GM12878 (cell line): ENCODE results near the gene ARID5B. TPM values are rescaled to one million over a fixed set of nuclear protein-coding genes. Genes with fewer than 3 reads are reported as not detected.

ENCODE experiments used
- ATAC-seq: fragments of 200-7000 bp; cut with Tn5 transposase; 3 replicates; pipeline ENCODE4 v1.9.1; 2020; ENCODE audit warnings: mild to moderate bottlenecking, moderate library complexity
- BruUV-seq: library from RNA; stranded (reverse); fragments of 400-500 nt; replicated peaks from 2 replicates; lab custom pipeline; 2021; lab: Mats Ljungman, UMichigan
- CTCF ChIA-PET: fragments of 300-600 bp; sonication (Branson Sonifier 250); formaldehyde crosslinking; extraction: SDS; loops from one replicate; lab custom pipeline; 2021; ENCODE audit warnings: inconsistent platforms; lab: Yijun Ruan, JAX
- POLR2A ChIA-PET: fragments of 350-600 bp; formaldehyde crosslinking; extraction: SDS; loops from one replicate; lab custom pipeline; 2021; ENCODE audit warnings: inconsistent platforms; lab: Charles Lee
- RAD21 ChIA-PET: fragments of 300-600 bp; sonication (Branson Sonifier 250); formaldehyde crosslinking; loops from one replicate; lab custom pipeline; 2023; ENCODE audit warnings: antibody characterized with exemption; ENCODE audit not compliant: unreplicated experiment; lab: Charles Lee
- SMC1A ChIA-PET: fragments of 300-600 bp; sonication (Branson Sonifier 250); formaldehyde crosslinking; loops from one replicate; lab custom pipeline; 2023; ENCODE audit not compliant: unreplicated experiment, uncharacterized antibody; lab: Charles Lee
- DNase-seq: peaks from one replicate; pipeline ENCODE4 v3.0.0-alpha.2; 2011; ENCODE audit warnings: low read depth, low spot score
- FAIRE-seq: peaks from 3 replicates; lab custom pipeline; 2011; peaks lifted over from hg19 to GRCh38; lab: Jason Lieb, UNC
- H2AFZ ChIP-seq: 2 replicates; pipeline ENCODE4 v1.6.0; 2011; ENCODE audit warnings: low read depth, low read length, control low read depth; ENCODE audit not compliant: control insufficient read depth
- H3K27ac ChIP-seq: 2 replicates; pipeline ENCODE4 v1.5.1; 2011; ENCODE audit warnings: control low read depth; ENCODE audit not compliant: control insufficient read depth, insufficient read depth
- H3K27me3 ChIP-seq, 2 experiments: replicated peaks in 1 of 2; 2 replicates each; pipeline versions ENCODE4 v1.6.0 to v1.6.1; 2011; ENCODE audit warnings: low read length in 1 of 2; ENCODE audit not compliant: control insufficient read depth in 2 of 2, insufficient read depth in 2 of 2
- H3K36me3 ChIP-seq, 2 experiments: 2 replicates each; pipeline ENCODE4 v1.5.1; 2011; ENCODE audit warnings: low read length in 1 of 2; ENCODE audit not compliant: control insufficient read depth in 2 of 2, insufficient read depth in 2 of 2
- H3K4me1 ChIP-seq: 2 replicates; pipeline ENCODE4 v1.6.1; 2011; ENCODE audit warnings: mild to moderate bottlenecking, low read length, moderate library complexity, mixed read lengths; ENCODE audit not compliant: control insufficient read depth, insufficient read depth
- H3K4me2 ChIP-seq: 2 replicates; pipeline ENCODE4 v1.6.0; 2011; ENCODE audit warnings: control low read depth; ENCODE audit not compliant: control insufficient read depth, insufficient read depth
- H3K4me3 ChIP-seq: fragments of 200-600 bp; sonication (generic); 2 replicates; pipeline ENCODE4 v1.5.1; 2016
- H3K79me2 ChIP-seq: 2 replicates; pipeline ENCODE4 v1.6.0; 2011; ENCODE audit warnings: low read length; ENCODE audit not compliant: control insufficient read depth, insufficient read depth
- H3K9ac ChIP-seq: 2 replicates; pipeline ENCODE4 v1.8.0; 2011; ENCODE audit warnings: low read length, control low read depth, mixed read lengths; ENCODE audit not compliant: control insufficient read depth, insufficient read depth
- H3K9me3 ChIP-seq: replicated peaks from 3 replicates; pipeline ENCODE4 v1.5.1; 2011; ENCODE audit warnings: mild to moderate bottlenecking, low read length; ENCODE audit not compliant: control insufficient read depth, insufficient read depth
- H4K20me1 ChIP-seq: 2 replicates; pipeline ENCODE4 v1.6.0; 2011; ENCODE audit not compliant: control insufficient read depth, insufficient read depth
- BHLHE40 ChIP-seq, 2 experiments: fragments of 450-650 bp in 1 of 2; IDR thresholded peaks; 2 replicates each; pipeline ENCODE4 v1.6.1; 2011 to 2017; ENCODE audit warnings: low read depth in 2 of 2, borderline replicate concordance in 1 of 2, improper control_type of control experiment in 1 of 2, low read length in 1 of 2, mild to moderate bottlenecking in 1 of 2
- BRCA1 ChIP-seq: IDR thresholded peaks from 2 replicates; pipeline ENCODE4 v1.6.1; 2011; ENCODE audit warnings: low read depth, low read length, improper control_type of control experiment
- CBX3 ChIP-seq: fragments of 200-600 bp; sonication (generic); IDR thresholded peaks from 2 replicates; pipeline ENCODE4 v1.6.1; 2016; ENCODE audit warnings: low read depth, borderline replicate concordance
- CEBPB ChIP-seq, 2 experiments: fragments of 150-350 bp in 1 of 2; IDR thresholded peaks; 2 replicates each; pipeline ENCODE4 v1.6.1; 2012 to 2014; ENCODE audit warnings: low read depth in 2 of 2, low read length in 2 of 2, borderline replicate concordance in 1 of 2, inconsistent platforms in 1 of 2
- FOXM1 ChIP-seq: IDR thresholded peaks from 2 replicates; pipeline ENCODE4 v1.6.1; 2012; ENCODE audit warnings: low read depth, mild to moderate bottlenecking, inconsistent platforms, low read length, moderate library complexity
- IKZF2 ChIP-seq, 2 experiments: fragments of 450-650 bp; IDR thresholded peaks; 2 replicates each; pipeline ENCODE4 v1.6.1; 2017; ENCODE audit warnings: mild to moderate bottlenecking in 2 of 2, moderate library complexity in 2 of 2
- NR2C2 ChIP-seq: IDR thresholded peaks from 2 replicates; pipeline ENCODE4 v1.6.1; 2011; ENCODE audit warnings: borderline replicate concordance, low read depth; ENCODE audit not compliant: control insufficient read depth, insufficient read length
- PKNOX1 ChIP-seq: fragments of 450-650 bp; IDR thresholded peaks from 2 replicates; pipeline ENCODE4 v1.6.1; 2016; ENCODE audit warnings: mild to moderate bottlenecking
- ZNF207 ChIP-seq: fragments of 450-650 bp; IDR thresholded peaks from 2 replicates; pipeline ENCODE4 v1.6.1; 2014; ENCODE audit warnings: antibody characterized with exemption, mild to moderate bottlenecking, borderline replicate concordance
- WGBS: methylation state at CpG from one replicate; pipeline ENCODE4 v1.1.6; 2016; ENCODE audit warnings: low lambda C conversion rate; ENCODE audit not compliant: insufficient replicate concordance, insufficient coverage; ENCODE audit errors: missing lambda C conversion rate; 5-methylcytosine and 5-hydroxymethylcytosine counted together
- in situ Hi-C: fragments of 300-500 bp; cut with MboI; formaldehyde crosslinking; loops from 9 replicates; pipeline ENCODE4 v1.14.3; 2018; ENCODE audit warnings: mixed read lengths
- intact Hi-C: fragments of 100-400 bp; cut with micrococcal nuclease; formaldehyde crosslinking; loops from one replicate; pipeline ENCODE4 v1.14.2; 2022; ENCODE audit not compliant: unreplicated experiment
- polyA plus RNA-seq, 11 experiments: library from polyadenylated mRNA; depleted of rRNA in 4 of 11; unstranded in 6 of 11; stranded (reverse) in 5 of 11; fragments of >200 nt; fragmentation: Nextera tagmentation in 4 of 11; fragmentation: Illumina TruSeq in 1 of 11; extraction: Ambion mirVana in 4 of 11; extraction: Trizol in 1 of 11; gene quantifications; 1 replicate in 1 of 11; 2 replicates in 10 of 11; pipeline versions ENCODE4 v1.2.1 to v1.2.3, GENCODE V29; 2011 to 2016; ENCODE audit warnings: inconsistent platforms in 2 of 11, missing spikeins in 2 of 11, low read depth in 1 of 11
- total RNA-seq, 4 experiments: library from RNA; depleted of rRNA in 3 of 4; stranded (reverse); fragments of >200 nt in 3 of 4; fragmentation: Illumina TruSeq in 1 of 4; extraction: Trizol in 1 of 4; gene quantifications; 2 replicates each; pipeline versions ENCODE4 v1.2.1 to v1.2.3, GENCODE V29; 2013 to 2021
- TF ChIP-seq, protein P1 (sequence below): fragments of 450-650 bp; conservative IDR thresholded peaks from 2 replicates; pipeline ENCODE4 v1.6.1; 2017; ENCODE audit warnings: mild to moderate bottlenecking, moderate library complexity

Gene ARID5B
- total and polyA plus RNA-seq, 10 of the 15 experiments (the other 5 are each of a cell fraction or from before 2014, with no cell fraction given), result 2.7 to 8.5 (median 6.1) TPM

GRCh38 chr10:62022830-62023229 is 121.3 kb downstream of the ARID5B start:
- ChIA-PET RAD21 (interaction anchor here (1.4 kb wide), 1 partner anchor 121 kb away, joined by 3 read pairs; the partner anchor contains the start of gene ARID5B), POLR2A (interaction anchor here (1.3 kb wide), 1 partner anchor 21 kb away, joined by 3 read pairs; no protein-coding TSS in a partner anchor), CTCF (interaction anchor here (0.8 to 1.8 kb wide), 4 partner anchors 13 to 124 kb away, joined by 3 to 8 read pairs (median 3); no protein-coding TSS in a partner anchor), SMC1A (interaction anchor here (1.1 to 1.5 kb wide), 2 partner anchors 14 to 16 kb away, joined by 3 read pairs; no protein-coding TSS in a partner anchor)
- no peaks in the 10 kb centered on the region for H3K27me3 ChIP-seq
- 60% methylated on average over 6 of the region's 6 CpGs for WGBS
- peaks cover 47% of the 10 kb centered on the region for H3K79me2 ChIP-seq
- H3K9ac ChIP-seq, result no peak overlapping the region
- no peak overlapping the region for H2AFZ ChIP-seq
- no TSS peak for BruUV-seq
- intact Hi-C loops, result no loop called here
- no peak overlapping the region for H3K4me2 ChIP-seq
- H3K9me3 ChIP-seq, result peaks cover 12% of the 10 kb centered on the region; the same call in 2 of the 3 replicates
- no peak for FAIRE-seq
- peak; percentile 14; the same call in 2 of the 3 replicates for ATAC-seq
- peaks cover 1 to 5% of the 10 kb centered on the region in 2 experiments; a peak in 2 of 4 replicates for H3K36me3 ChIP-seq
- H3K4me3 ChIP-seq, result no peak overlapping the region
- in situ Hi-C loops, result no loop called here
- no peak for DNase-seq
- peak overlapping the region; percentile 45 for H3K27ac ChIP-seq
- peaks cover 55% of the 10 kb centered on the region for H3K4me1 ChIP-seq
- H4K20me1 ChIP-seq, result no peaks in the 10 kb centered on the region
- TF ChIP-seq IKZF2 (IDR thresholded peaks at IDR 0.05), result peak in 1 of 2 experiments; percentile 35; a peak in 1 of 4 replicates
- TF ChIP-seq CBX3, result no peak

DNA sequence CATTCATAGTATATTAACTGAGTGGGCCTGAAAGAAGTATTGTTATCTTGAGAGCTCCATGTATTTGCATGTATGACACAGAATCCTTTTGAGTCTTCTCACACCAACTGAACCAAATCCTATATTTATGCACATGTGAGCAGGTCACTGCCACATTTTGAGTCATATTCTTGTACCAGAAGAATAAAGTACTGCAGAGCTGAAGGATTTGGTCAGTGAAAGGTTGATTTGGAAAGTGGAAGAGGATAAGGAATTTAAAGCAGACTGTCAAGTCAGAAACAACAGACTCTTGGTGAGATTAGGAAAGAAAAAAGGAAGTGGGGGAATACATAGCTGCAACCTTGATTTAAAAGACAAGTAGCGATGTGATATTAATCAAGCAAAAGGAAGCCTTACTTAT is 121.8 kb downstream of the ARID5B start:
- BruUV-seq, result no TSS peak
- Histone ChIP-seq H3K79me2 (peaks cover 45% of the 10 kb centered on the region), H4K20me1 (no peaks in the 10 kb centered on the region), H3K36me3 (peaks cover 1 to 5% of the 10 kb centered on the region in 2 experiments; a peak in 2 of 4 replicates), H2AFZ (no peak overlapping the region), H3K9ac (no peak overlapping the region), H3K27me3 (no peaks in the 10 kb centered on the region), H3K4me3 (no peak overlapping the region), H3K4me1 (peaks cover 51% of the 10 kb centered on the region), H3K4me2 (no peak overlapping the region), H3K9me3 (peaks cover 12% of the 10 kb centered on the region; the same call in 2 of the 3 replicates), H3K27ac (peak overlapping the region; percentile 45; the same call in 1 of the 2 replicates)
- intact Hi-C loops (no loop called here), in situ Hi-C loops (no loop called here)
- POLR2A ChIA-PET, result no interaction called here
- no peak for DNase-seq
- FAIRE-seq, result no peak
- 100% methylated on average over 1 of the region's 1 CpG for WGBS
- peak; percentile 32 for ATAC-seq
- SMC1A ChIA-PET, result interaction anchor here (0.9 to 1.5 kb wide), 3 partner anchors 14 to 61 kb away, joined by 3 read pairs; no protein-coding TSS in a partner anchor
- RAD21 ChIA-PET, result interaction anchor here (0.6 to 1.4 kb wide), 2 partner anchors 121 to 1036 kb away, joined by 3 read pairs; partner anchors contain the start of gene ARID5B
- CTCF ChIA-PET, result interaction anchor here (0.8 to 1.8 kb wide), 4 partner anchors 13 to 124 kb away, joined by 3 to 8 read pairs (median 3); no protein-coding TSS in a partner anchor
- TF ChIP-seq ZNF207 (no peak), NR2C2 (no peak), FOXM1 (no peak), PKNOX1 (no peak), CEBPB (IDR thresholded peaks at IDR 0.05; ENCODE audit: borderline replicate concordance in 1 of 2, low read depth in 2 of 2, low read length in 2 of 2) (no peak), BRCA1 (no peak), BHLHE40 (IDR thresholded peaks at IDR 0.05; ENCODE audit: borderline replicate concordance in 1 of 2, low read depth in 2 of 2, low read length in 1 of 2) (no peak)
- TF ChIP-seq, protein P1, sequence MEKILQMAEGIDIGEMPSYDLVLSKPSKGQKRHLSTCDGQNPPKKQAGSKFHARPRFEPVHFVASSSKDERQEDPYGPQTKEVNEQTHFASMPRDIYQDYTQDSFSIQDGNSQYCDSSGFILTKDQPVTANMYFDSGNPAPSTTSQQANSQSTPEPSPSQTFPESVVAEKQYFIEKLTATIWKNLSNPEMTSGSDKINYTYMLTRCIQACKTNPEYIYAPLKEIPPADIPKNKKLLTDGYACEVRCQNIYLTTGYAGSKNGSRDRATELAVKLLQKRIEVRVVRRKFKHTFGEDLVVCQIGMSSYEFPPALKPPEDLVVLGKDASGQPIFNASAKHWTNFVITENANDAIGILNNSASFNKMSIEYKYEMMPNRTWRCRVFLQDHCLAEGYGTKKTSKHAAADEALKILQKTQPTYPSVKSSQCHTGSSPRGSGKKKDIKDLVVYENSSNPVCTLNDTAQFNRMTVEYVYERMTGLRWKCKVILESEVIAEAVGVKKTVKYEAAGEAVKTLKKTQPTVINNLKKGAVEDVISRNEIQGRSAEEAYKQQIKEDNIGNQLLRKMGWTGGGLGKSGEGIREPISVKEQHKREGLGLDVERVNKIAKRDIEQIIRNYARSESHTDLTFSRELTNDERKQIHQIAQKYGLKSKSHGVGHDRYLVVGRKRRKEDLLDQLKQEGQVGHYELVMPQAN, result no peak
